ENCODE results near the gene HOXA4. TPM values are rescaled to one million over a fixed set of nuclear protein-coding genes. Genes with fewer than 3 reads are reported as not detected.

Gene HOXA4
- total and polyA plus RNA-seq, 2 of the 4 experiments (the other 2 are of a cell fraction): 0.36 to 8.0 TPM

GRCh38 chr7:27113991-27114769 is 16.4 kb downstream of the HOXA4 start:
- H2BK120ac ChIP-seq (ENCODE audit: low read depth, low read length): peak overlapping the region; percentile 71
- H3K4me2 ChIP-seq (ENCODE audit: low read depth, low read length): peak overlapping the region; percentile 94
- H3K14ac ChIP-seq (replicated peaks; ENCODE audit: low read depth, low read length): peak overlapping the region; percentile 61
- peak overlapping the region; percentile 93 for H3K9ac ChIP-seq (ENCODE audit: low read depth, low read length)
- peaks cover 14% of the 10 kb centered on the region for H4K20me1 ChIP-seq (ENCODE audit: insufficient read depth, low read length)
- no peaks in the 10 kb centered on the region for H3K9me3 ChIP-seq (ENCODE audit: control insufficient read depth, insufficient read depth, low read length)
- CTCF ChIA-PET: interaction anchor here (1.2 kb wide), 1 partner anchor 13 kb away, joined by 4 read pairs; no protein-coding TSS in a partner anchor
- H2BK20ac ChIP-seq (ENCODE audit: low read depth, low read length): peak overlapping the region; percentile 50; the same call in 1 of the 2 replicates
- in situ Hi-C loops (cut with MboI; ENCODE audit: low sequenced_read_pairs): no loop called here
- H2BK5ac ChIP-seq (ENCODE audit: low read depth, low read length, poor library complexity, severe bottlenecking): peak overlapping the region; percentile 82
- peak overlapping the region; percentile 93 for H3K27ac ChIP-seq (ENCODE audit: insufficient read depth, low read length)
- DNase-seq (peak; percentile 69), ATAC-seq (ENCODE audit: low read depth) (peak; percentile 2; the same call in 1 of the 2 replicates)
- peak overlapping the region; percentile 16 for H2AFZ ChIP-seq (replicated peaks; ENCODE audit: low read length, poor library complexity)
- peak overlapping the region; percentile 76 for H2AK5ac ChIP-seq (ENCODE audit: low read depth, low read length)
- H4K8ac ChIP-seq (ENCODE audit: low read depth in 2 of 2, low read length in 2 of 2): peak overlapping the region; percentile 52 to 68
- peaks cover 23% of the 10 kb centered on the region for H3K4me1 ChIP-seq (ENCODE audit: control insufficient read depth, insufficient read depth, low read length)
- H3K4ac ChIP-seq (ENCODE audit: low read depth, low read length): peak overlapping the region; percentile 90
- peak overlapping the region; percentile 86 for H3K56ac ChIP-seq (ENCODE audit: extremely low read depth, insufficient read depth, low read length)
- H4K5ac ChIP-seq (ENCODE audit: low read depth, low read length): peak overlapping the region; percentile 63
- POLR2A ChIA-PET (ENCODE audit: unreplicated experiment): interaction anchor here (0.7 to 0.9 kb wide), 2 partner anchors 16 to 413 kb away, joined by 3 read pairs; no protein-coding TSS in a partner anchor
- peak overlapping the region; percentile 83 for H4K91ac ChIP-seq (ENCODE audit: insufficient read depth, low read depth, low read length)
- no peak for TF ChIP-seq SMC3 (IDR thresholded peaks at IDR 0.05; ENCODE audit: low read depth, low read length)
- TF ChIP-seq CHD1 (IDR thresholded peaks at IDR 0.05; ENCODE audit: low read depth, low read length): no peak
- no peak for TF ChIP-seq MAFK (IDR thresholded peaks at IDR 0.05; ENCODE audit: low read depth, low read length)
- TF ChIP-seq MAZ (IDR thresholded peaks at IDR 0.05; ENCODE audit: borderline replicate concordance, low read depth, low read length): peak; percentile 55
- 0 out of 2 replicates have a peak, but pooled peaks have one; percentile 30 for TF ChIP-seq RFX5 (IDR thresholded peaks at IDR 0.05; ENCODE audit: low read depth, low read length)
- WGBS, 2 experiments (ENCODE audit: extremely low coverage in 2 of 2, insufficient read length in 1 of 2): no CpG with 5 or more reads among the region's 26 CpGs
- peak overlapping the region; percentile 64 for H3K23ac ChIP-seq (ENCODE audit: low read depth, low read length)
- BruUV-seq (replicated peaks): no TSS peak
- H2AK9ac ChIP-seq (replicated peaks; ENCODE audit: low read depth, low read length, poor library complexity): peak overlapping the region; percentile 53
- peak overlapping the region; percentile 88 for H3K18ac ChIP-seq (ENCODE audit: low read depth, low read length)
- peak overlapping the region; percentile 53; the same call in 2 of the 3 replicates for H2BK15ac ChIP-seq (ENCODE audit: low read depth, low read length)
- peak overlapping the region; percentile 65 for H3K4me3 ChIP-seq (ENCODE audit: insufficient read depth, low read depth, low read length)
- H3K36me3 ChIP-seq (ENCODE audit: control insufficient read depth, insufficient read depth, low read length): peaks cover 15% of the 10 kb centered on the region; the same call in 1 of the 2 replicates
- H3K27me3 ChIP-seq (ENCODE audit: control insufficient read depth, insufficient read depth, low read length): no peaks in the 10 kb centered on the region
- H3K9me1 ChIP-seq (ENCODE audit: insufficient read depth, low read length): peaks cover 15% of the 10 kb centered on the region
- dilution Hi-C loops (cut with HindIII; ENCODE audit: low sequenced_read_pairs, unreplicated experiment): no loop called here
- intact Hi-C loops (cut with micrococcal nuclease): loop anchor here (2.0 kb wide), 1 partner anchor 13 kb away; no protein-coding TSS in a partner anchor
- H3K79me1 ChIP-seq (ENCODE audit: low read depth in 1 of 2, low read length in 2 of 2): peaks cover 0 to 40% of the 10 kb centered on the region in 2 experiments; a peak in 2 of 4 replicates

Data from IMR-90 (cell line).